Measurements from ENCODE around the gene RPRD1B. TPM values are rescaled to one million over a fixed set of nuclear protein-coding genes. Genes with fewer than 3 reads are reported as not detected.

The RPRD1B gene
- total and polyA plus RNA-seq, 2 experiments from 2014 or later: 7.3 to 24.3 TPM

DNA sequence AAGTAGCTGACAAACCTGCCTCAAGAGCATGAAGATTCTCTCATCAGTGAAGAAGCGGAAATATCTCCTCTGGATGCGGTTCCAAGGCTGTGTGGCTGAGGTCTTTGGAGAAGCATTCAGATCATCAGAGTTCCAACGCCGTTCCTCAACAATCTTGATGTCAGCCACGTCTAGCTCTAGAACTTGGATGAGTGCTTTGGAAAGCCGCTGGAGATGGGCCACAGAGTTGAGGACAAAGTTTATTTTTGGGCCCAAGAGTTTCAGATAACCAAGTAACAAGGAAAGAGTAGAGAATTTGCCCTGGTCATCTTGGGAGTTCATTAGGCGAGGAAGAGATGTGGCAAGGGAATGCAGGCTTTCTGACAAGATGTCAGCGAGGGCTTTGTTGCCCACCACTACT, 21.2 kb upstream of the RPRD1B start:
- H3F3A ChIP-seq (replicated peaks; ENCODE audit: low read depth): no peaks in the 10 kb centered on the region
- TF ChIP-seq STAT1 (IDR thresholded peaks at IDR 0.05; ENCODE audit: unreplicated experiment) (no peak), CREB1 (CRISPR knock-in tag; IDR thresholded peaks at IDR 0.05; ENCODE audit: low read depth) (no peak), ZNF331 (CRISPR knock-in tag; IDR thresholded peaks at IDR 0.05; ENCODE audit: low read depth) (no peak), ZNF114 (CRISPR knock-in tag; IDR thresholded peaks at IDR 0.05) (no peak), JUNB (IDR thresholded peaks at IDR 0.05; ENCODE audit: unreplicated experiment) (no peak)
- H3K4me2 ChIP-seq: no peak overlapping the region
- H3K4me3 Mint-ChIP-seq: no peak overlapping the region
- H3K36me3 ChIP-seq (ENCODE audit: insufficient read depth): peaks cover 33% of the 10 kb centered on the region
- no peaks in the 10 kb centered on the region for H3K27me3 Mint-ChIP-seq (ENCODE audit: insufficient read depth, low read depth, poor library complexity)
- no peak overlapping the region for H3K27ac Mint-ChIP-seq
- H2AFZ ChIP-seq: no peak overlapping the region
- H3K36me3 Mint-ChIP-seq (ENCODE audit: low read depth): peaks cover 56% of the 10 kb centered on the region
- H3K79me2 ChIP-seq (replicated peaks; ENCODE audit: insufficient read depth): peaks cover 83% of the 10 kb centered on the region
- no peak overlapping the region for H3K27ac ChIP-seq (ENCODE audit: low read depth)
- peaks cover 3% of the 10 kb centered on the region; the same call in 1 of the 3 replicates for H3K9me3 Mint-ChIP-seq
- peaks cover 28% of the 10 kb centered on the region for H4K20me1 ChIP-seq (replicated peaks; ENCODE audit: insufficient read depth)
- H3K4me1 Mint-ChIP-seq: no peaks in the 10 kb centered on the region
- no peaks in the 10 kb centered on the region for H3K4me1 ChIP-seq (ENCODE audit: insufficient read depth)
- no peak overlapping the region for H3K4me3 ChIP-seq
- no peaks in the 10 kb centered on the region for H3K27me3 ChIP-seq (ENCODE audit: insufficient read depth)
- DNase-seq (ENCODE audit: low spot score): no peak
- no peak for ATAC-seq
- H3K9me2 ChIP-seq (ENCODE audit: insufficient read depth): peaks cover 3% of the 10 kb centered on the region; the same call in 1 of the 2 replicates

DNA sequence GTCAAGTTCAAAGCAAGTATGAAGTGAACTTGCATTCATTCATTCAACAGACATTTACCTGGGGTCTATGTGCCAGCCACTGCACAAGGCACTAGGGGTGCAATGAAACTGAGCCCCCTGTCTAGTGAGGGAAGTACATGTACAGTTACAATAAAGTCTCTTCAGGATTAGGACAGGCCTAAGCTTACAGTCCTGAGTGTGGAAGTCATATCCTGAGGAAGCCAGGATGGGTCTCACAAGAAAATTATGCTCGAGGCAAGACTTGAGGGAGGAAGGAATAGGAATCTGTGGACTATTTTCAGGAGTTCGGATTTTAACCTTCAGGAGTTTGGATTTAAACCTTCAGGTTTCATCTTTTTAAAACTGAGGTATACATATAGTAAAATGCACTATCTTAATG, 19.7 kb upstream of the RPRD1B start:
- Mint-ChIP-seq H3K36me3 (ENCODE audit: low read depth) (peaks cover 71% of the 10 kb centered on the region), H3K4me1 (no peaks in the 10 kb centered on the region), H3K27ac (no peak overlapping the region), H3K9me3 (peaks cover 17% of the 10 kb centered on the region), H3K27me3 (ENCODE audit: insufficient read depth, low read depth, poor library complexity) (no peaks in the 10 kb centered on the region), H3K4me3 (no peak overlapping the region)
- peaks cover 43% of the 10 kb centered on the region for H3K36me3 ChIP-seq (ENCODE audit: insufficient read depth)
- H3K27me3 ChIP-seq (ENCODE audit: insufficient read depth): no peaks in the 10 kb centered on the region
- no peak for DNase-seq (ENCODE audit: low spot score)
- no peak overlapping the region for H3K27ac ChIP-seq (ENCODE audit: low read depth)
- H3K9me2 ChIP-seq (ENCODE audit: insufficient read depth): peaks cover 8% of the 10 kb centered on the region; the same call in 1 of the 2 replicates
- H3K4me2 ChIP-seq: no peak overlapping the region
- no peaks in the 10 kb centered on the region for H3F3A ChIP-seq (replicated peaks; ENCODE audit: low read depth)
- H2AFZ ChIP-seq: no peak overlapping the region
- peaks cover 83% of the 10 kb centered on the region for H3K79me2 ChIP-seq (replicated peaks; ENCODE audit: insufficient read depth)
- H4K20me1 ChIP-seq (replicated peaks; ENCODE audit: insufficient read depth): peaks cover 18% of the 10 kb centered on the region
- ATAC-seq: no peak
- no peaks in the 10 kb centered on the region for H3K4me1 ChIP-seq (ENCODE audit: insufficient read depth)
- no peak overlapping the region for H3K4me3 ChIP-seq
- TF ChIP-seq JUNB (IDR thresholded peaks at IDR 0.05; ENCODE audit: unreplicated experiment): no peak
- TF ChIP-seq NANOG (IDR thresholded peaks at IDR 0.05; ENCODE audit: borderline replicate concordance): no peak
- TF ChIP-seq, protein P1, sequence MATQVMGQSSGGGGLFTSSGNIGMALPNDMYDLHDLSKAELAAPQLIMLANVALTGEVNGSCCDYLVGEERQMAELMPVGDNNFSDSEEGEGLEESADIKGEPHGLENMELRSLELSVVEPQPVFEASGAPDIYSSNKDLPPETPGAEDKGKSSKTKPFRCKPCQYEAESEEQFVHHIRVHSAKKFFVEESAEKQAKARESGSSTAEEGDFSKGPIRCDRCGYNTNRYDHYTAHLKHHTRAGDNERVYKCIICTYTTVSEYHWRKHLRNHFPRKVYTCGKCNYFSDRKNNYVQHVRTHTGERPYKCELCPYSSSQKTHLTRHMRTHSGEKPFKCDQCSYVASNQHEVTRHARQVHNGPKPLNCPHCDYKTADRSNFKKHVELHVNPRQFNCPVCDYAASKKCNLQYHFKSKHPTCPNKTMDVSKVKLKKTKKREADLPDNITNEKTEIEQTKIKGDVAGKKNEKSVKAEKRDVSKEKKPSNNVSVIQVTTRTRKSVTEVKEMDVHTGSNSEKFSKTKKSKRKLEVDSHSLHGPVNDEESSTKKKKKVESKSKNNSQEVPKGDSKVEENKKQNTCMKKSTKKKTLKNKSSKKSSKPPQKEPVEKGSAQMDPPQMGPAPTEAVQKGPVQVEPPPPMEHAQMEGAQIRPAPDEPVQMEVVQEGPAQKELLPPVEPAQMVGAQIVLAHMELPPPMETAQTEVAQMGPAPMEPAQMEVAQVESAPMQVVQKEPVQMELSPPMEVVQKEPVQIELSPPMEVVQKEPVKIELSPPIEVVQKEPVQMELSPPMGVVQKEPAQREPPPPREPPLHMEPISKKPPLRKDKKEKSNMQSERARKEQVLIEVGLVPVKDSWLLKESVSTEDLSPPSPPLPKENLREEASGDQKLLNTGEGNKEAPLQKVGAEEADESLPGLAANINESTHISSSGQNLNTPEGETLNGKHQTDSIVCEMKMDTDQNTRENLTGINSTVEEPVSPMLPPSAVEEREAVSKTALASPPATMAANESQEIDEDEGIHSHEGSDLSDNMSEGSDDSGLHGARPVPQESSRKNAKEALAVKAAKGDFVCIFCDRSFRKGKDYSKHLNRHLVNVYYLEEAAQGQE (IDR thresholded peaks at IDR 0.05; ENCODE audit: unreplicated experiment): no peak
- TF ChIP-seq, protein P2, sequence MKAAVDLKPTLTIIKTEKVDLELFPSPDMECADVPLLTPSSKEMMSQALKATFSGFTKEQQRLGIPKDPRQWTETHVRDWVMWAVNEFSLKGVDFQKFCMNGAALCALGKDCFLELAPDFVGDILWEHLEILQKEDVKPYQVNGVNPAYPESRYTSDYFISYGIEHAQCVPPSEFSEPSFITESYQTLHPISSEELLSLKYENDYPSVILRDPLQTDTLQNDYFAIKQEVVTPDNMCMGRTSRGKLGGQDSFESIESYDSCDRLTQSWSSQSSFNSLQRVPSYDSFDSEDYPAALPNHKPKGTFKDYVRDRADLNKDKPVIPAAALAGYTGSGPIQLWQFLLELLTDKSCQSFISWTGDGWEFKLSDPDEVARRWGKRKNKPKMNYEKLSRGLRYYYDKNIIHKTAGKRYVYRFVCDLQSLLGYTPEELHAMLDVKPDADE (IDR thresholded peaks at IDR 0.05): no peak
- TF ChIP-seq, protein P3, sequence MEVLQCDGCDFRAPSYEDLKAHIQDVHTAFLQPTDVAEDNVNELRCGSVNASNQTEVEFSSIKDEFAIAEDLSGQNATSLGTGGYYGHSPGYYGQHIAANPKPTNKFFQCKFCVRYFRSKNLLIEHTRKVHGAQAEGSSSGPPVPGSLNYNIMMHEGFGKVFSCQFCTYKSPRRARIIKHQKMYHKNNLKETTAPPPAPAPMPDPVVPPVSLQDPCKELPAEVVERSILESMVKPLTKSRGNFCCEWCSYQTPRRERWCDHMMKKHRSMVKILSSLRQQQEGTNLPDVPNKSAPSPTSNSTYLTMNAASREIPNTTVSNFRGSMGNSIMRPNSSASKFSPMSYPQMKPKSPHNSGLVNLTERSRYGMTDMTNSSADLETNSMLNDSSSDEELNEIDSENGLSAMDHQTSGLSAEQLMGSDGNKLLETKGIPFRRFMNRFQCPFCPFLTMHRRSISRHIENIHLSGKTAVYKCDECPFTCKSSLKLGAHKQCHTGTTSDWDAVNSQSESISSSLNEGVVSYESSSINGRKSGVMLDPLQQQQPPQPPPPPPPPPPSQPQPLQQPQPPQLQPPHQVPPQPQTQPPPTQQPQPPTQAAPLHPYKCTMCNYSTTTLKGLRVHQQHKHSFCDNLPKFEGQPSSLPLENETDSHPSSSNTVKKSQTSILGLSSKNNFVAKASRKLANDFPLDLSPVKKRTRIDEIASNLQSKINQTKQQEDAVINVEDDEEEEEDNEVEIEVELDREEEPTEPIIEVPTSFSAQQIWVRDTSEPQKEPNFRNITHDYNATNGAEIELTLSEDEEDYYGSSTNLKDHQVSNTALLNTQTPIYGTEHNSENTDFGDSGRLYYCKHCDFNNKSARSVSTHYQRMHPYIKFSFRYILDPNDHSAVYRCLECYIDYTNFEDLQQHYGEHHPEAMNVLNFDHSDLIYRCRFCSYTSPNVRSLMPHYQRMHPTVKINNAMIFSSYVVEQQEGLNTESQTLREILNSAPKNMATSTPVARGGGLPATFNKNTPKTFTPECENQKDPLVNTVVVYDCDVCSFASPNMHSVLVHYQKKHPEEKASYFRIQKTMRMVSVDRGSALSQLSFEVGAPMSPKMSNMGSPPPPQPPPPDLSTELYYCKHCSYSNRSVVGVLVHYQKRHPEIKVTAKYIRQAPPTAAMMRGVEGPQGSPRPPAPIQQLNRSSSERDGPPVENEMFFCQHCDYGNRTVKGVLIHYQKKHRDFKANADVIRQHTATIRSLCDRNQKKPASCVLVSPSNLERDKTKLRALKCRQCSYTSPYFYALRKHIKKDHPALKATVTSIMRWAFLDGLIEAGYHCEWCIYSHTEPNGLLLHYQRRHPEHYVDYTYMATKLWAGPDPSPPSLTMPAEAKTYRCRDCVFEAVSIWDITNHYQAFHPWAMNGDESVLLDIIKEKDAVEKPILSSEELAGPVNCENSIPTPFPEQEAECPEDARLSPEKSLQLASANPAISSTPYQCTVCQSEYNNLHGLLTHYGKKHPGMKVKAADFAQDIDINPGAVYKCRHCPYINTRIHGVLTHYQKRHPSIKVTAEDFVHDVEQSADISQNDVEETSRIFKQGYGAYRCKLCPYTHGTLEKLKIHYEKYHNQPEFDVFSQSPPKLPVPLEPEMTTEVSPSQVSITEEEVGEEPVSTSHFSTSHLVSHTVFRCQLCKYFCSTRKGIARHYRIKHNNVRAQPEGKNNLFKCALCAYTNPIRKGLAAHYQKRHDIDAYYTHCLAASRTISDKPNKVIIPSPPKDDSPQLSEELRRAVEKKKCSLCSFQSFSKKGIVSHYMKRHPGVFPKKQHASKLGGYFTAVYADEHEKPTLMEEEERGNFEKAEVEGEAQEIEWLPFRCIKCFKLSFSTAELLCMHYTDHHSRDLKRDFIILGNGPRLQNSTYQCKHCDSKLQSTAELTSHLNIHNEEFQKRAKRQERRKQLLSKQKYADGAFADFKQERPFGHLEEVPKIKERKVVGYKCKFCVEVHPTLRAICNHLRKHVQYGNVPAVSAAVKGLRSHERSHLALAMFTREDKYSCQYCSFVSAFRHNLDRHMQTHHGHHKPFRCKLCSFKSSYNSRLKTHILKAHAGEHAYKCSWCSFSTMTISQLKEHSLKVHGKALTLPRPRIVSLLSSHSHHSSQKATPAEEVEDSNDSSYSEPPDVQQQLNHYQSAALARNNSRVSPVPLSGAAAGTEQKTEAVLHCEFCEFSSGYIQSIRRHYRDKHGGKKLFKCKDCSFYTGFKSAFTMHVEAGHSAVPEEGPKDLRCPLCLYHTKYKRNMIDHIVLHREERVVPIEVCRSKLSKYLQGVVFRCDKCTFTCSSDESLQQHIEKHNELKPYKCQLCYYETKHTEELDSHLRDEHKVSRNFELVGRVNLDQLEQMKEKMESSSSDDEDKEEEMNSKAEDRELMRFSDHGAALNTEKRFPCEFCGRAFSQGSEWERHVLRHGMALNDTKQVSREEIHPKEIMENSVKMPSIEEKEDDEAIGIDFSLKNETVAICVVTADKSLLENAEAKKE (CRISPR knock-in tag; IDR thresholded peaks at IDR 0.05): no peak
- no peak for TF ChIP-seq EZH2phosphoT487 (IDR thresholded peaks at IDR 0.05; ENCODE audit: unreplicated experiment)
- TF ChIP-seq STAT1 (IDR thresholded peaks at IDR 0.05; ENCODE audit: unreplicated experiment): no peak
- TF ChIP-seq CREB1 (CRISPR knock-in tag; IDR thresholded peaks at IDR 0.05; ENCODE audit: low read depth): no peak
